Stimulated activated naive CD8-positive, alpha-beta T cell treated with anti-CD3 and anti-CD28 coated beads, Interleukin-15, Interleukin-2, amounts not matched to agents 100 U/mL and 50 U/mL, for 24 hours (primary cell): ENCODE data around the gene TIMM44.
"Not testable (repeated sequence)": the region's sequence is repeated elsewhere in the genome, so short reads cannot be mapped to it uniquely, and the experiment has no call there.

Source experiments
- ATAC-seq: fragments of 150-1000 bp; cut with Tn5 transposase; one replicate; pipeline ENCODE4 v1.10.0; 2021
- DNase-seq: peaks from one replicate; pipeline ENCODE4 v3.0.0; 2021

The TIMM44 gene

GRCh38 chr19:7947939-7948338, 4.5 kb upstream of the TIMM44 start:
- no peak for DNase-seq
- ATAC-seq: no peak

- ATAC-seq (peak; percentile 37), DNase-seq (peak; percentile 89)
These were observed 803 bp upstream of the TIMM44 start for GRCh38 chr19:7944177-7944761.

- DNase-seq (no peak), ATAC-seq (no peak)
These were observed 454 bp downstream of the TIMM44 start for GRCh38 chr19:7942981-7943443.

- ATAC-seq (no peak), DNase-seq (no peak)
These were observed 1.4 kb downstream of the TIMM44 start for GRCh38 chr19:7941895-7942596.

- DNase-seq: no peak
- ATAC-seq: no peak
These were observed 2.6 kb downstream of the TIMM44 start for GRCh38 chr19:7940841-7941240.

GRCh38 chr19:7934766-7935165, 8.7 kb downstream of the TIMM44 start:
- no peak for DNase-seq
- ATAC-seq: no peak

GRCh38 chr19:7933828-7934725, 9.4 kb downstream of the TIMM44 start:
- DNase-seq (no peak), ATAC-seq (no peak)

- no peak for ATAC-seq
- no peak for DNase-seq
These were observed 10.1 kb downstream of the TIMM44 start for GRCh38 chr19:7933411-7933810.

- DNase-seq (no peak), ATAC-seq (no peak)
These were observed 10.6 kb downstream of the TIMM44 start for GRCh38 chr19:7932930-7933300.

GRCh38 chr19:7932276-7932929, 11.1 kb downstream of the TIMM44 start:
- DNase-seq (no peak), ATAC-seq (no peak)

GRCh38 chr19:7931221-7932061, 12.0 kb downstream of the TIMM44 start:
- DNase-seq (no peak), ATAC-seq (no peak)

- DNase-seq (no peak), ATAC-seq (no peak)
These were observed 12.7 kb downstream of the TIMM44 start for GRCh38 chr19:7930765-7931164.

- not testable (repeated sequence) for DNase-seq, ATAC-seq
These were observed 13.4 kb downstream of the TIMM44 start for GRCh38 chr19:7930030-7930429.

- DNase-seq (peak; percentile 76), ATAC-seq (peak; percentile 28)
These were observed 14.4 kb downstream of the TIMM44 start for GRCh38 chr19:7928741-7929701.

- DNase-seq: no peak
- no peak for ATAC-seq
These were observed 15.1 kb downstream of the TIMM44 start for GRCh38 chr19:7928334-7928706.

- ATAC-seq: no peak
- DNase-seq: no peak
These were observed 15.7 kb downstream of the TIMM44 start for GRCh38 chr19:7927605-7928333.

- DNase-seq: no peak
- ATAC-seq: no peak
These were observed 16.5 kb downstream of the TIMM44 start for GRCh38 chr19:7926727-7927604.

GRCh38 chr19:7926021-7926726, 17.3 kb downstream of the TIMM44 start, which contains the start of gene CTXN1:
Gene CTXN1, minus strand, starts transcription at chr19:7926135. Its CDS starts 597 bp downstream, at chr19:7925538.
- ATAC-seq (peak; percentile 44), DNase-seq (peak; percentile 85)
